ENCODE measurements around the gene PRKAB1. TPM values are rescaled to one million over a fixed set of nuclear protein-coding genes. Genes with fewer than 3 reads are reported as not detected.

PRKAB1 gene
- 15.8 and 36.4 TPM in 2 replicates for total RNA-seq

GRCh38 chr12:119667577-119668323 is at the start of gene PRKAB1:
PRKAB1 (plus strand) TSS chr12:119668133; CDS start chr12:119668245, 112 bp downstream.

Other genes with a start within 250 kb of the PRKAB1 start
- gene TMEM233, start 74.4 kb upstream of the PRKAB1 start, total RNA-seq: 0.16 and 0.25 TPM in 2 replicates
- gene CIT, start 209.2 kb downstream of the PRKAB1 start, total RNA-seq: 5.1 and 44.6 TPM in 2 replicates